ENCODE data around the gene ACP7. TPM values are rescaled to one million over a fixed set of nuclear protein-coding genes. Genes with fewer than 3 reads are reported as not detected.

The ACP7 gene, protein sequence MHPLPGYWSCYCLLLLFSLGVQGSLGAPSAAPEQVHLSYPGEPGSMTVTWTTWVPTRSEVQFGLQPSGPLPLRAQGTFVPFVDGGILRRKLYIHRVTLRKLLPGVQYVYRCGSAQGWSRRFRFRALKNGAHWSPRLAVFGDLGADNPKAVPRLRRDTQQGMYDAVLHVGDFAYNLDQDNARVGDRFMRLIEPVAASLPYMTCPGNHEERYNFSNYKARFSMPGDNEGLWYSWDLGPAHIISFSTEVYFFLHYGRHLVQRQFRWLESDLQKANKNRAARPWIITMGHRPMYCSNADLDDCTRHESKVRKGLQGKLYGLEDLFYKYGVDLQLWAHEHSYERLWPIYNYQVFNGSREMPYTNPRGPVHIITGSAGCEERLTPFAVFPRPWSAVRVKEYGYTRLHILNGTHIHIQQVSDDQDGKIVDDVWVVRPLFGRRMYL
- total RNA-seq, result under 1 TPM in 1 of 2 donors, not detected in 1; 0.80 TPM

DNA sequence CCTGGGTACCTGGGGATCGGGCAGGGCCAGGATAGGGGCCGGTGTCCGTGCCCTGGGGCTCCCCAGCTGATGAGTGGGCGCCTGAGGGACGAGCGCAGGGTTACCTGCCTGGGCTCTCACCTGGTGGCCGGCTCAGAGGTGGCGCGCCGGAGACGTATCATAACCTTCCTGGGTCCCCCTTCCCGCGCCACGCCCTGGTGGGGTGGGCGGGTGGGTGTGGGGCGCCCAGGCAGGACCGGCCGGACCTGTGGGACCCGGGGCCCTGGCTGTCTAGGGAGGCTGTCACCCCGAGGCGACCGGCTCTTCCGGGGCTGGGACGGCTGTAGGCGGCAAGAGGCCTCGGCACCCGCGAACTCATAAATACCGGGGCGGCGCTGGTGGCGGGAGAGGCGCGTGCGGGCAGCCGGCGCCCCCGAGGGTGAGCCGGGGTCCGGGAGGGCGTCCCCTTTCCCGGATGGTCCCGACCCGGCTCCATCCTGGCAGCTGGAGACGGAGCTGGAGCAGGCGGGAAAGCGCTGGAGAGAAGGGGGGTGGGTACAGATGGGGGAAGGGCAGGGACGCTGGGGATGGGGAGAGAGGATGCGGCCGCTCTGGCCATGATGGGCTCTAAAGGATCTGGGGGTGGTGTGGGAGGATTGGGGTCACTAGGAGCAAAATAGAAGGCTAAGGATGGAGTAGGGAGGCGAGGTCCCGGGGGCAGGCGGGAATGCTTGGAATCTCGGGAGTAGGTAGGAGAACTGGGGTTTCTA is at the start of gene ACP7:
Gene ACP7, plus strand, starts transcription at position 386 of the 749 bp plus-strand sequence. CDS start 902 bp downstream, outside the sequence.
- Histone ChIP-seq H3K27me3 (replicated peaks; ENCODE audit: insufficient read depth) (peaks cover 3% of the 10 kb centered on the region), H3K36me3 (no peaks in the 10 kb centered on the region), H3K9me3 (no peaks in the 10 kb centered on the region), H3K4me1 (replicated peaks) (peaks cover 2% of the 10 kb centered on the region), H3K4me3 (peak within 1 kb of the TSS; percentile 20 to 26), H3K27ac (no peak within 1 kb of the TSS)
- no peak for TF ChIP-seq POLR2AphosphoS5 (IDR thresholded peaks at IDR 0.05)
- TF ChIP-seq POLR2A (IDR thresholded peaks at IDR 0.05), result no peak
- intact Hi-C loops (cut with DNase I), result no loop called here
- 5% methylated on average over 54 of the region's 54 CpGs for WGBS
- DNase-seq (ENCODE audit: low spot score), result no peak

DNA sequence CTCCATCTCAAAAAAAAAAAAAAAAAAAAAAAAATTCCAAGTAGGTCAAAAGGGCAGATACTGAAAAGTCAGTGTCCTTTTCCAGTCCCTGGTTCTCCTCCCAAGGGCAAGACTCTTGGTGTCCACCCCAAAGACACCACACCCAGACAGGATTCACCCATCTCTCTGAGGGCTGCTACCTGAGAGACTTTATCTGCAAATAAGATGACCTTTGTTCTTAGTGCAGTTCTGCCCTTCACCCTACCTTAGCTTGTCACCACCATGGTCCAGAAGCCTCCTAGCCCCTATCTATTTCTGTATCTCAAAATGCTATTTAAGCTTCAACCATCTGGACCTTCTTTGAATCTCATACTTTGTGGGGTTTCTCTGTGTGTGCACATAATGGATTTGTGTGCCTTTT is 47.6 kb upstream of the ACP7 start:
- no peaks in the 10 kb centered on the region for H3K4me1 ChIP-seq (replicated peaks)
- H3K27ac ChIP-seq, result no peak overlapping the region
- H3K36me3 ChIP-seq, result no peaks in the 10 kb centered on the region
- TF ChIP-seq, protein P1, sequence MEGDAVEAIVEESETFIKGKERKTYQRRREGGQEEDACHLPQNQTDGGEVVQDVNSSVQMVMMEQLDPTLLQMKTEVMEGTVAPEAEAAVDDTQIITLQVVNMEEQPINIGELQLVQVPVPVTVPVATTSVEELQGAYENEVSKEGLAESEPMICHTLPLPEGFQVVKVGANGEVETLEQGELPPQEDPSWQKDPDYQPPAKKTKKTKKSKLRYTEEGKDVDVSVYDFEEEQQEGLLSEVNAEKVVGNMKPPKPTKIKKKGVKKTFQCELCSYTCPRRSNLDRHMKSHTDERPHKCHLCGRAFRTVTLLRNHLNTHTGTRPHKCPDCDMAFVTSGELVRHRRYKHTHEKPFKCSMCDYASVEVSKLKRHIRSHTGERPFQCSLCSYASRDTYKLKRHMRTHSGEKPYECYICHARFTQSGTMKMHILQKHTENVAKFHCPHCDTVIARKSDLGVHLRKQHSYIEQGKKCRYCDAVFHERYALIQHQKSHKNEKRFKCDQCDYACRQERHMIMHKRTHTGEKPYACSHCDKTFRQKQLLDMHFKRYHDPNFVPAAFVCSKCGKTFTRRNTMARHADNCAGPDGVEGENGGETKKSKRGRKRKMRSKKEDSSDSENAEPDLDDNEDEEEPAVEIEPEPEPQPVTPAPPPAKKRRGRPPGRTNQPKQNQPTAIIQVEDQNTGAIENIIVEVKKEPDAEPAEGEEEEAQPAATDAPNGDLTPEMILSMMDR (IDR thresholded peaks at IDR 0.05), result no peak
- TF ChIP-seq POLR2AphosphoS5 (IDR thresholded peaks at IDR 0.05), result no peak
- TF ChIP-seq POLR2A (IDR thresholded peaks at IDR 0.05), result no peak
- H3K9me3 ChIP-seq, result no peaks in the 10 kb centered on the region
- no peak for DNase-seq (ENCODE audit: low spot score)
- H3K27me3 ChIP-seq (replicated peaks; ENCODE audit: insufficient read depth), result no peaks in the 10 kb centered on the region
- intact Hi-C loops (cut with DNase I), result no loop called here
- no peak overlapping the region for H3K4me3 ChIP-seq

DNA sequence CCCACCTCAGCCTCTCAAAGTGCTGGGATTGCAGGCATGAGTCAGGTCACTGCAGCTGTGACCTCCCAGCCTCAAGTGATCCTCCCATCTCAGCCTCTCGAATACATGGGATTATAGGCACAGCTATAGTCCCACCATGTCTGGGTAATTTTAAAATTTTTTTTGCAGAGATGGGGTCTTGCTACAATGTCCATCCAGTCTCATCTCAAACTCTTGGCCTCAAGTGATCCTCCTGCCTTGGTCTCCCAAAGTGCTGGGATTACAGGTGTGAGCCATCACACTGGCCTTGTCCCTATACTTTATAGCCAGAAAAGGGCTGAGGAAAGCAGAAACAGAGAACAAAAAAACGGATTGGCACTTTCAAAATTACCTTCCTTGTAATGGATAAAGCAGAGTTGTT is 47.0 kb upstream of the ACP7 start:
- H3K36me3 ChIP-seq, result no peaks in the 10 kb centered on the region
- no peaks in the 10 kb centered on the region for H3K4me1 ChIP-seq (replicated peaks)
- H3K27me3 ChIP-seq (replicated peaks; ENCODE audit: insufficient read depth), result no peaks in the 10 kb centered on the region
- H3K4me3 ChIP-seq, result no peak overlapping the region
- TF ChIP-seq, protein P1 (IDR thresholded peaks at IDR 0.05), result no peak
- TF ChIP-seq POLR2AphosphoS5 (IDR thresholded peaks at IDR 0.05), result no peak
- TF ChIP-seq POLR2A (IDR thresholded peaks at IDR 0.05), result no peak
- no peaks in the 10 kb centered on the region for H3K9me3 ChIP-seq
- 63% methylated on average over 2 of the region's 2 CpGs for WGBS
- intact Hi-C loops (cut with DNase I), result no loop called here
- DNase-seq (ENCODE audit: low spot score), result no peak
- H3K27ac ChIP-seq, result no peak overlapping the region

DNA sequence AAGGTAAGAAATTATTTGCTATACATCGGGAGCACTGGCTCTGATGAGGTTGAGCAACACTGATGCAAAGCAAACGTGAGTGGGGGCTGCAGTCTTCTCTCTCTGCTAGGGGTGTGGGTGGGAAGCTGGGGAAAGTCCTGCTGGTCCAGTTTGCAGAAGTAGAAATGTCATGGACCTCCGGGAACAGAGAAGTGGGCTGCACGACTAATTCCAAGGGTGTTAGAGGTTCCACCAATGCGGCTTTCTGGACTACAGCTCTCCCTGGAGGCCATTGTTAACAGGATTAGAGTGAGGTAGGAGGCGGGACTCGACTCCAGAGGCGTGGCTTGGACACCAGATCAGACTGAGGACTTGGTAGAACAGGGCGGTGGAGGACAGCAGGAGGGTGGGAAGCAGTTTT is 46.1 kb upstream of the ACP7 start:
- no peaks in the 10 kb centered on the region for H3K9me3 ChIP-seq
- intact Hi-C loops (cut with DNase I), result no loop called here
- H3K27ac ChIP-seq, result no peak overlapping the region
- WGBS, result 12% methylated on average over 9 of the region's 9 CpGs
- no peak overlapping the region for H3K4me3 ChIP-seq
- DNase-seq (ENCODE audit: low spot score), result peak; percentile 59
- no peaks in the 10 kb centered on the region for H3K36me3 ChIP-seq
- H3K4me1 ChIP-seq (replicated peaks), result no peaks in the 10 kb centered on the region
- TF ChIP-seq, protein P1 (IDR thresholded peaks at IDR 0.05), result peak in 3 of 4 experiments; percentile 30 to 36 (median 30)
- no peak for TF ChIP-seq POLR2AphosphoS5 (IDR thresholded peaks at IDR 0.05)
- H3K27me3 ChIP-seq (replicated peaks; ENCODE audit: insufficient read depth), result no peaks in the 10 kb centered on the region

DNA sequence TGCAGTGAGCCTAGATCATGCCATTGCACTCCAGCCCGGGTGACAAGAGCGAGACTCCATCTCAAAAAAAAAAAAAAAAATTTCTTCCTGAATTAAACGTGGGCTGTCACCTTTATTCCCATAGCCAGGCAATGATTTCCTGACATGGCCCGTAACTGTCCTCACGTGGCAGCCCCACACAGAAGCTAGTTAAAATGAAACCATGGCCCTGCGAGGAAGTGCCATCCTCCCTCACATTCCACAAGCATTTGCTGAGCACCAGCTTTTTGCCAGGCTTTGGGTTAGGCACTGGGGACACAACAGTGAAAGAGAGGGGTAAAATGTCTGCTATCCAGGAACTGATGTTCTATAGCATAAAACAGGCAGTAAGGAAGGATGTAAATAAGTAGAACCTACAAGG is 38.7 kb upstream of the ACP7 start:
- DNase-seq (ENCODE audit: low spot score), result no peak
- Histone ChIP-seq H3K27ac (no peak overlapping the region), H3K27me3 (replicated peaks; ENCODE audit: insufficient read depth) (no peaks in the 10 kb centered on the region), H3K4me3 (no peak overlapping the region), H3K4me1 (replicated peaks) (no peaks in the 10 kb centered on the region), H3K36me3 (no peaks in the 10 kb centered on the region), H3K9me3 (no peaks in the 10 kb centered on the region)
- TF ChIP-seq POLR2A (IDR thresholded peaks at IDR 0.05), result no peak
- TF ChIP-seq POLR2AphosphoS5 (IDR thresholded peaks at IDR 0.05), result no peak
- TF ChIP-seq, protein P1 (IDR thresholded peaks at IDR 0.05), result no peak
- 67% methylated on average over 6 of the region's 6 CpGs for WGBS
- intact Hi-C loops (cut with DNase I), result no loop called here

Measured in prostate gland (tissue), 2 donors.